OCI-M2 (cell line): ENCODE data around the gene HOXB7.

Source experiments
- DNase-seq: peaks from one replicate; lab custom pipeline; 2025; ENCODE audit not compliant: unreplicated experiment; lab: John Stamatoyannopoulos, UW

HOXB7 gene

GRCh38 chr17:48583708-48584222 lies 27.1 kb downstream of the HOXB7 start:
- DNase-seq, result no peak

GRCh38 chr17:48582750-48583069 lies 28.1 kb downstream of the HOXB7 start:
- DNase-seq, result no peak

- no peak for DNase-seq
Measured at GRCh38 chr17:48579760-48580554, 30.9 kb downstream of the HOXB7 start.

- DNase-seq, result no peak
Measured at GRCh38 chr17:48579471-48579759, 31.4 kb downstream of the HOXB7 start.

- no peak for DNase-seq
Measured at GRCh38 chr17:48578616-48579470, 32.0 kb downstream of the HOXB7 start.

- peak; percentile 42 for DNase-seq
Measured at GRCh38 chr17:48577946-48578615, 32.7 kb downstream of the HOXB7 start, which contains the start of gene HOXB4. HOXB4 (minus strand) TSS chr17:48578350; CDS start chr17:48578319, 31 bp downstream.

- no peak for DNase-seq
Measured at GRCh38 chr17:48577330-48577945, 33.4 kb downstream of the HOXB7 start.

- DNase-seq, result no peak
Measured at GRCh38 chr17:48576479-48577309, 34.1 kb downstream of the HOXB7 start.

GRCh38 chr17:48575673-48576478 lies 34.9 kb downstream of the HOXB7 start:
- DNase-seq, result no peak

GRCh38 chr17:48575066-48575582 lies 35.7 kb downstream of the HOXB7 start:
- no peak for DNase-seq

- no peak for DNase-seq
Measured at GRCh38 chr17:48574505-48575065, 36.2 kb downstream of the HOXB7 start.

- DNase-seq, result no peak
Measured at GRCh38 chr17:48571826-48572417, 38.9 kb downstream of the HOXB7 start.

- DNase-seq, result no peak
Measured at GRCh38 chr17:48571024-48571818, 39.6 kb downstream of the HOXB7 start.

- no peak for DNase-seq
Measured at GRCh38 chr17:48570325-48571023, 40.3 kb downstream of the HOXB7 start.

GRCh38 chr17:48569674-48570324 lies 41.0 kb downstream of the HOXB7 start:
- DNase-seq, result no peak

- DNase-seq, result no peak
Measured at GRCh38 chr17:48569240-48569582, 41.6 kb downstream of the HOXB7 start.
